NCI-H2107 treated with DMSO at 0.1 percent for 48 hours (cell line): ENCODE results near the gene ALG1L2.
"Not testable (repeated sequence)": the region's sequence is repeated elsewhere in the genome, so short reads cannot be mapped to it uniquely, and the experiment has no call there.

Source experiments
- DNase-seq: peaks from one replicate; lab custom pipeline; 2025; ENCODE audit not compliant: unreplicated experiment; lab: John Stamatoyannopoulos, UW

The ALG1L2 gene

GRCh38 chr3:130081351-130081881, at the start of gene ALG1L2:
TSS of gene ALG1L2 (plus strand) at chr3:130081831. CDS start at chr3:130082017, 186 bp downstream.
- DNase-seq = no peak

DNA sequence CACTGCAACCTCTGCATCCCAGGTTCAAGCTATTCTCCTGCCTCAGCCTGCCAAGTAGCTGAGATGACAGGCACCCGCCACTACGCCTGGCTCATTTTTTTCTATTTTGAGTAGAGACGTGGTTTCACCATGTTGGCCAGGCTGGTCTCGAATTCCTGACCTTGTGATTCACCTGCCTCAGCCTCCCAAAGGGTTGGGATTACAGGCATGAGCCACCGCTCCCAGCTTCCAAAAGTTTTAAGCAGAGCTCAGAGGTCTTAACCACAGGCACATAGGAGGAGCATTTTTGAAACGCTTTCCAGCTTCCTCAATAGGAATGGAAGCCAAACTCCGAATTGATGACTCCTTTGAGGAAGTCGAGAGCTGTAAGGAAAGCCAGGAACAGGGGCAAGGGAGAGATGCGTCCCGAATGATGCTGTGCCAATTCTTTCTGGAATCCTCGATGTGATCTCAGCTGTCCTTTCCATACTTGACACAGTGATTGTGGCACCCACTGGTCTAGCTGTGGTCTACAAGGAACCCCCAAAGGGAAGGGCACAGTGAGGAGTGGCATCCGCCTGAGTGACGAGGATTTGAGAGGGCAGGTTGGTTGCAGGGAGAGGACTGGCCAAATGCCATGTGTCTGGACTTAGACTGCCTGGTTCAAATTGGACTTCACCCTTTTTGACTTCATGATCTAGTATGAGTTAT, 44.4 kb upstream of the ALG1L2 start:
- not testable (repeated sequence) for DNase-seq

DNA sequence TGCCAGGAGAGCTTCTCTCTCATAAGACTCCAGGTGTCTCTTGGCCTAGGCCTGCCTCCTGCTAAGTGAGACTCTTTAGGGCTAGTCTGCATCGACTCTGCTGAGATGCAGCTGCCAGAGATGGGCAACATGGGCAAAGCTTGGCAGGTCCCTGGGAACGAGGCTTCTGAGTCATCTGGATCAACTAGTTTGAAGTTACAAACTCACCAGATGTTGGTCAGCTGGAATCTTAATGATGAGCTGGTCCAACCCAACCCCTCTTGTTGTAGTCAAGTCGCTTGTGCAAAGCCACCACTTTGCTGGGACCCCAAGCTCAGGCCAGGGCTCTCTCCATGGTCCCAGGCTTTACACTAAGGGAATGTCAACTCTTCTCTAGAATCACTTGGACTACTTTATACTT, 38.9 kb upstream of the ALG1L2 start:
- DNase-seq = not testable (repeated sequence)

GRCh38 chr3:130043658-130044057, 38.0 kb upstream of the ALG1L2 start:
- DNase-seq = not testable (repeated sequence)

- DNase-seq = no peak
These were observed 37.3 kb upstream of the ALG1L2 start for GRCh38 chr3:130044370-130044769.

- DNase-seq = no peak
These were observed 32.9 kb upstream of the ALG1L2 start for GRCh38 chr3:130048726-130049125.

GRCh38 chr3:130052366-130052765, 29.3 kb upstream of the ALG1L2 start:
- DNase-seq = not testable (repeated sequence)

DNA sequence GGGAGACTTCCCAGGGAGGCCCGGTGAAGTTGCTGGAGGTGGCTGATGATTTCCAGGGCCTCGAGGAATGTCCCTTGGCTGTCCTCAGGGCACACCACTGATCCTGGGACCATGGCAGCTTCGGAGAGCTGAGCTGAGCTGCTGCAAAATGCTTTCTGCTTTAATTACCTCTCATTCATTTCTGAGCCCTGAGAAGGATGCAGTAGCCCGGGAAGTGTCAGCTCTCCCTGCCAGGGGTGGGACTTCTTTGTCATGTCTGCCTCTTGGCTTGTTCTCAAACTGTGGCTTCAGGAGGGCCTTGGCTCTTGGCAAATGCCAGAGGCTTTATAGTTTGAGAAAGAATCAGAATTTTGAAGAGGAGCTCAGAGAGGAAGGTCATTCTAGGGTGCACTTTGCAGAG, 28.7 kb upstream of the ALG1L2 start:
- DNase-seq = not testable (repeated sequence)

- not testable (repeated sequence) for DNase-seq
These were observed 23.9 kb upstream of the ALG1L2 start for GRCh38 chr3:130057536-130058266.

DNA sequence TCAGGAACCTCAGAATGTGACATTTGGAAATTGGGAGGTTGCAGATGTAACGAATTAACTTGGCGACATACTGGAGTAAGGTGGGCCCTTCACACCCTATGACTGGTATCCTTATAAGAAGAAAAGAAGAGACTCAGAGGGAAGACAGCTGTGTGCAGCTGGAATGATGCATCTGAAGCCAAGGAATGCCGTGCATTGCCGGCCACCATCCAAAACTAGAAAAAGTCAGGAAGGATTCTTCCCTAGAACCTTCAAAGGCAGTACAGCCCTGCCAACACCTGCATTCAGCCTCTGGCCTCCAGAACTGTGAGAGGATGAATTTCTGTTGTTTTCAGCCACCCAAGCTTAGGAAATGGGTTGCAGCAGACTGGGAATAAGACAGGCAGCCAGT, 23.4 kb upstream of the ALG1L2 start:
- not testable (repeated sequence) for DNase-seq

- not testable (repeated sequence) for DNase-seq
These were observed 22.9 kb upstream of the ALG1L2 start for GRCh38 chr3:130058716-130059115.

GRCh38 chr3:130059162-130059561, 22.5 kb upstream of the ALG1L2 start:
- DNase-seq = not testable (repeated sequence)

GRCh38 chr3:130073582-130073981, 8.0 kb upstream of the ALG1L2 start:
- no peak for DNase-seq

DNA sequence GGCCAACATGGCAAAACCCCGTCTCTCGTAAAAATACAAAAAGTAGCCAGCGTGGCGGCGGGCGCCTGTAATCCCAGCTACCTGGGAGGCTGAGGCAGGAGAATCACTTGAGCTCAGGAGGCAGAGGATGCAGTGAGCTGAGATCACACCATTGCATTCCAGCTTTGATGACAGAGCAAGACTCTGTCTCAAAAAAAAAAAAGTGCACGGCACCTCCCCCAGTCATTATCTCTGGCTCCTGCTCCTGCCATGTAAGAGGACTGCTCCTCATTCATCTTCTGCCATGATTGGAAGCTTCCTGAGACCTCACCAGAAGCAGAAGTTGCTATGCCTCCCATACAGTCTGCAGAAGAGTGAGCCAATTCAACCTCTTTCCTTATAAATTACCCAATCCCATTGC, 4.0 kb upstream of the ALG1L2 start:
- DNase-seq = no peak

GRCh38 chr3:130083363-130084090, 1.9 kb downstream of the ALG1L2 start:
- DNase-seq = not testable (repeated sequence)

DNA sequence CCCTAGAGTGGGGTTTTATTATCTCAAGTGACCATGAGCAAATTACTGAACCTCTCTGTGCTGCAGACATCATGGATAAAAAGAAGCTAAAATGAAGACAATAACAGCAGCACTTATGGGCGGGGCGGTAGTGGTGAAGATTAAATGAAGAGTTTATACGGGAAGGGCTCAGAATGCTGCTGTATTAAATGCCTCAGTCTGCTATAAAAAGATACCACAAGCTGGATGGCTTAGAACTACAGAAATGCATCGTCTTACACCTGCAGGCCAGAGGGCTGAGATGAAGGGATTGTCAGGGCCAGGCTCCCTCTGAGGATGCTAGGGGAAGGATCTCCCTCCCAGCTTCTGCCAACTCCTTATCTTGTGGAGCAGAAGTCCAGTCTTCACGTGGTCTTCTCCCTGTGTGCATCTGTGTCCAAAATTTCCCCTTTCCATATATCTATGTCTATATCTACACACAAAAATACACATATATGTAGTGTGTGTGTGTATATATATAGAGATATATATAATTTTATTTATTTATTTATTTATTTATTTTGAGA, 2.9 kb downstream of the ALG1L2 start:
- no peak for DNase-seq

DNA sequence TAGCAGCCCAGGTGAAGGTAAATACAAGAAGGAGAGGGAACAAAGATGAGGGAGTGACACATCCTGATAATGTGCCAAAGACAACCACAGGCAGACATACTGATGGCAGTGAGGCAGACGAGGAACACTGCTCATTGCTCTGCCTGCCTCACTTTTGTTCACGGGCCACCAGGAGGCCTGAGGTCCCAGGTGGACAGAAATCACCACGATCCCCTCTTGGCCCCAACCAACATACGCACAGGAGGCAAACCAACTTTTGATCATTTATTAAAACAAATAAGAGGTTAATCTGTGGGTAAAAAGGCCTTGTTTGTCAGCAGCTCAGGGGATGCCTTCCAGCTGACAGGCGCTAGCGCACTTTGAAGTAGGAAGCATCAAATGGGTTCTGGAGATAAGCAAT, 4.2 kb downstream of the ALG1L2 start:
- no peak for DNase-seq

DNA sequence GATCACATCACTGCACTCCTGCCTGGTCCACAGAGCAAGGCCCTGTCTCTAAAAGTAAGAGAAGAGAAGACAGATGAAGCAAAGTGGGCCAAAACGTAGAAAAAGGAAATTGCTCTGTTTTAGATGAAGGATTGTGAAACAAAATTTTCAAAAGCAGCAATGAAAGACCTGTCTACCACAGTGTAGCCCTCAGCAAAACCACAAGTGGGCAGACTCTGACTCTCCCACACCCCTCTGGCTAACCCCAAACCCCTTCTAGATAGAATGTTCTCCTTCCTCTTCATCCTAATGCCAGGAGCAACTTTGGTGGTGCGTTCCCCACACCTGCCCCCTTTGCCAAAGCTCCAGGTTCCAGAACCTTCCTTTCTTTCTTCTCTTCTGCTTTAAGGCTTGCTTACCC, 5.0 kb downstream of the ALG1L2 start:
- DNase-seq = not testable (repeated sequence)

GRCh38 chr3:130088061-130088460, 6.4 kb downstream of the ALG1L2 start:
- no peak for DNase-seq

GRCh38 chr3:130090681-130091080, 9.1 kb downstream of the ALG1L2 start:
- not testable (repeated sequence) for DNase-seq

DNA sequence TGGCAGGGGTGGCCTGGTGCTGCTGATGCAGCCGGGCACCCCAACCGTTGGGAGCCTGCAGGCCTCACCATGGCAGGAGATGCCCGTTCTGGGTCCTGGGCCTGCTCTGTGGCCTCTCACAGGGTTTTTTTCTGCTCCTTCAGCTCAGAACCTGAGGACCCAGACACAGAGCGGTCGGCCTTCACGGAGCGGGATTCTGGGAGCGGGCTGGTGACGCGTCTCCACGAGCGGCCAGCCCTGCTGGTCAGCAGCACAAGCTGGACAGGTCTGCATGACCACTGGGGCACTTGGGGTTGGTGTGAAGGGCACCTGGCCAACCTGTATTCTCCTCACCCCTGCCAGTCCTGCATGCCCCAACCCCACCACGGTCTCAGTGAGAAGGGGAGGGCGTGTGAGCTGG, 10.3 kb downstream of the ALG1L2 start:
- DNase-seq = no peak
